ENCODE data around the gene BCAP29. TPM values are rescaled to one million over a fixed set of nuclear protein-coding genes. Genes with fewer than 3 reads are reported as not detected.

The BCAP29 gene
- polyA plus RNA-seq, 1 donor (not counting 4 experiments of a cell fraction or from before 2014, with no cell fraction given), result 141 TPM

GRCh38 chr7:107551936-107552335 lies 28.1 kb upstream of the BCAP29 start:
- dilution Hi-C loops (cut with MboI; ENCODE audit: extremely low pct_ligation_motif_present, low sequenced_read_pairs), result no loop called here
- no peak for TF ChIP-seq CTCF (optimal IDR thresholded peaks at IDR 0.05 in 1 of 3, IDR thresholded peaks at IDR 0.05 in 1 of 3, conservative IDR thresholded peaks at IDR 0.05 in 1 of 3; ENCODE audit: extremely low read depth in 1 of 3, insufficient read depth in 2 of 3, low read length in 3 of 3)
- no peak for TF ChIP-seq EZH2 (IDR thresholded peaks at IDR 0.05; ENCODE audit: low read length)

GRCh38 chr7:107555893-107556292 lies 24.2 kb upstream of the BCAP29 start:
- H4K20me1 ChIP-seq (ENCODE audit: control insufficient read depth, extremely low read depth, insufficient read depth, low read length), result no peaks in the 10 kb centered on the region
- FAIRE-seq (no peak), DNase-seq (ENCODE audit: low read depth, low spot score) (no peak)
- no peak overlapping the region for H3K9ac ChIP-seq (ENCODE audit: control insufficient read depth, extremely low read depth, insufficient read depth, low read length)
- dilution Hi-C loops (cut with MboI; ENCODE audit: extremely low pct_ligation_motif_present, low sequenced_read_pairs), result no loop called here
- peaks cover 67% of the 10 kb centered on the region for H3K79me2 ChIP-seq (ENCODE audit: control insufficient read depth, insufficient read depth, low read length)
- H3K4me2 ChIP-seq (ENCODE audit: control insufficient read depth, extremely low read depth, insufficient read depth, low read depth, low read length), result no peak overlapping the region
- H3K27me3 ChIP-seq (ENCODE audit: control insufficient read depth, extremely low read depth, insufficient read depth, low read length), result no peaks in the 10 kb centered on the region
- H3K36me3 ChIP-seq (ENCODE audit: control insufficient read depth in 2 of 2, extremely low read depth in 1 of 2, insufficient read depth in 2 of 2, low read length in 2 of 2), result peaks cover 8 to 9% of the 10 kb centered on the region in 2 experiments
- no peaks in the 10 kb centered on the region for H3K9me1 ChIP-seq (ENCODE audit: control insufficient read depth, extremely low read depth, insufficient read depth, low read length)
- no peak overlapping the region for H3K27ac ChIP-seq (ENCODE audit: control insufficient read depth, insufficient read depth, low read length)
- H3K9me3 ChIP-seq (ENCODE audit: control insufficient read depth, low read depth, low read length), result no peaks in the 10 kb centered on the region
- H3K4me3 ChIP-seq (ENCODE audit: control insufficient read depth in 2 of 3, extremely low read depth in 1 of 3, insufficient read depth in 2 of 3, low read depth in 1 of 3, low read length in 3 of 3), result no peak overlapping the region
- H3K4me1 ChIP-seq (ENCODE audit: control insufficient read depth, extremely low read depth, insufficient read depth, low read length), result peaks cover 17% of the 10 kb centered on the region
- H2AFZ ChIP-seq (ENCODE audit: control insufficient read depth, low read length), result no peak overlapping the region
- TF ChIP-seq CTCF (optimal IDR thresholded peaks at IDR 0.05 in 1 of 3, IDR thresholded peaks at IDR 0.05 in 1 of 3, conservative IDR thresholded peaks at IDR 0.05 in 1 of 3; ENCODE audit: extremely low read depth in 1 of 3, insufficient read depth in 2 of 3, low read length in 3 of 3) (no peak), EZH2 (IDR thresholded peaks at IDR 0.05; ENCODE audit: low read length) (no peak)

More at GRCh38 chr7:107551936-107552335, 28.1 kb upstream of the BCAP29 start:
- H3K4me1 ChIP-seq (ENCODE audit: control insufficient read depth, extremely low read depth, insufficient read depth, low read length), result no peaks in the 10 kb centered on the region
- no peak for DNase-seq (ENCODE audit: low read depth, low spot score)
- H3K79me2 ChIP-seq (ENCODE audit: control insufficient read depth, insufficient read depth, low read length), result peaks cover 53% of the 10 kb centered on the region
- no peak for FAIRE-seq
- H3K36me3 ChIP-seq (ENCODE audit: control insufficient read depth in 2 of 2, extremely low read depth in 1 of 2, insufficient read depth in 2 of 2, low read length in 2 of 2), result peaks cover 9 to 12% of the 10 kb centered on the region in 2 experiments
- H2AFZ ChIP-seq (ENCODE audit: control insufficient read depth, low read length), result no peak overlapping the region
- no peaks in the 10 kb centered on the region for H3K9me3 ChIP-seq (ENCODE audit: control insufficient read depth, low read depth, low read length)
- H3K4me3 ChIP-seq (ENCODE audit: control insufficient read depth in 2 of 3, extremely low read depth in 1 of 3, insufficient read depth in 2 of 3, low read depth in 1 of 3, low read length in 3 of 3), result no peak overlapping the region
- no peaks in the 10 kb centered on the region for H3K27me3 ChIP-seq (ENCODE audit: control insufficient read depth, extremely low read depth, insufficient read depth, low read length)
- H3K9me1 ChIP-seq (ENCODE audit: control insufficient read depth, extremely low read depth, insufficient read depth, low read length), result no peaks in the 10 kb centered on the region
- no peak overlapping the region for H3K27ac ChIP-seq (ENCODE audit: control insufficient read depth, insufficient read depth, low read length)
- H3K9ac ChIP-seq (ENCODE audit: control insufficient read depth, extremely low read depth, insufficient read depth, low read length), result no peak overlapping the region
- no peaks in the 10 kb centered on the region for H4K20me1 ChIP-seq (ENCODE audit: control insufficient read depth, extremely low read depth, insufficient read depth, low read length)
- no peak overlapping the region for H3K4me2 ChIP-seq (ENCODE audit: control insufficient read depth, extremely low read depth, insufficient read depth, low read depth, low read length)
